ENCODE measurements around the gene CPE.

The CPE gene

GRCh38 chr4:165516281-165516833 is 137.5 kb downstream of the CPE start:
- no peak for DNase-seq

DNA sequence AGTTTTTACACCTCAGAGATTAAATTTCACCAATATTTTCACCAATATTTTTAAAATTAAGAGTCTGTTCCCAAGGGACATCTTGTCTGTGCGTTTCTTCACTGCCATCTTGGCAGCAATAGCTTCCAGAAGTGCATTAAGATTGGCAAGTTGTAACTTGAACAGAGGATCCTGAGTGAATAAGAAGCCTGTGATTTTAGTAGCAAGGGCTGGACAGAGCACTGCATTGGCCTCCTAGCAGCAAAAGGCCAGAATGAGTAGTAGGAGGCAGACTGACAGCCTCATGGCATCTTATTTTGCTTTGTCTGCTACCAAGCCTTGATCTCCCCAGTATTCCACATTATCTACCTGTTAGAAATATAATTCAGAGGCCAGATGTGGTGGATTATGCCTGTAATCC is 138.4 kb downstream of the CPE start:
- no peak for DNase-seq

GRCh38 chr4:165518024-165518616 is 139.3 kb downstream of the CPE start:
- no peak for DNase-seq

GRCh38 chr4:165518686-165519085 is 139.9 kb downstream of the CPE start:
- no peak for DNase-seq

DNA sequence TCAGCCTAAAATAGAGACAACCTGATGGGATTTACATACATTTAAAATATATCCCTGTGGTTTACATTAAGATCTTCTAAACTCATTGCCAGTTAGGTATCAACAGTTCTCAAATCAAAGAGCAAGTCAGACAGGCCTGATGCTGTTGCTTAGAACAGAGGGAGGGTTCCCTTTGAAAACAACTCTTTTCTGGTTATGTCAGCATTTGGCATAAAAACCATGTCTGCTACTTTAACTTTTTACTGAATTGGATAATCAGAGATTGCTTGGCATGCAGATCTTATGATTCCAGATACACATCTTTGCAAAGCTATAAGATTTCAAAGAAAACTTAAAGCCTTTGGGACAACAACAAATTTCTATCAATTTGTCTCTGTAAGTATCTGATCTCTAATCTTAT is 140.8 kb downstream of the CPE start:
- DNase-seq = no peak

- DNase-seq = no peak
Measured at GRCh38 chr4:165520086-165520485, 141.3 kb downstream of the CPE start.

DNA sequence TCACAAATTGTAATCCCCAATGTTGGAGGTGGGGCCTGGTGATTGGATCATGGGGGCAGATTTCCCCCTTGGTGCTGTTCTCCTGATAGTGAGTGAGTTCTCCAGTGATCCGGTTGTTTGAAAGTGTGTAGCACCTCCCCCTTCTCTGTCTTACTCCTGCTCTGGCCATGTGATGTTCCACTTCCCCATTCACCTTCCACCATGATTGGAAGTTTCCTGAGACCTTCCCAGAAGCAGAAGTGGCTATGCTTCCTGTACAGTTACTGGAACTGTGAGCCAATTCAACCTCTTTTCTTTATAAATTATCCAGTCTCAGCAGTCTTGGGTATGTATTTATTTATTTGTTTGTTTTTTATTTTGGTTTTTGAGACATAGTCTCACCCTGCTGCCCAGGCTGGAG is 143.2 kb downstream of the CPE start:
- no peak for DNase-seq

GRCh38 chr4:165524532-165525190 is 145.9 kb downstream of the CPE start:
- no peak for DNase-seq

GRCh38 chr4:165532976-165533375 is 154.2 kb downstream of the CPE start:
- no peak for DNase-seq

DNA sequence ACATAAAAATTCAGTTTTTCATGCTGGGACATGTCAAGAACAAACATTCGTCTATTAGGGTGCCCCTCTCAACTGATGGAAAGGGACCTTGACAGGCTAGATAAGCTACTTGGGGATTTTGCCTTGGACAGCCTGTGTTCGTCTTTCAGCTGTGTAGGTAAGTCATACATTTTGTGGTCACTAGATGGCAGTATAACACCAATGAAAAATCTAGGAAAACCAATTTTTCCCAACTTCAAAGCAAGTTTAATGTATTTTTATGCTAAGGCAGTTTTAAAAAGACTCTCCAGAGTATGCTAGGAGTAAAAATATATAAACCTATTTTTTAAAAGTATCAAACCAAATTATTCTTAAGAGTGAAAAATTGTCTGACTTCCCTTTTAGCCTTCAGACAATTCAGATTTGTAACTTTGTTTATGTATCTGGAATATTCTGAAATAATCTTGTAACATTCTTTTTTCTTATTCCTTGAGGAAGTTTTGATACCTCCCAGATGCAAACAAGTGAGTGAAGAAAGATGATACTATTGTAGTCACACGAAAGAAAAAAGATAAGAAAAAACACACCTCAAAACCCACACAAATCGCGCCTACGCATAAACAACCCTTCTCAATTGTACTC is 158.3 kb downstream of the CPE start:
- no peak for DNase-seq

DNA sequence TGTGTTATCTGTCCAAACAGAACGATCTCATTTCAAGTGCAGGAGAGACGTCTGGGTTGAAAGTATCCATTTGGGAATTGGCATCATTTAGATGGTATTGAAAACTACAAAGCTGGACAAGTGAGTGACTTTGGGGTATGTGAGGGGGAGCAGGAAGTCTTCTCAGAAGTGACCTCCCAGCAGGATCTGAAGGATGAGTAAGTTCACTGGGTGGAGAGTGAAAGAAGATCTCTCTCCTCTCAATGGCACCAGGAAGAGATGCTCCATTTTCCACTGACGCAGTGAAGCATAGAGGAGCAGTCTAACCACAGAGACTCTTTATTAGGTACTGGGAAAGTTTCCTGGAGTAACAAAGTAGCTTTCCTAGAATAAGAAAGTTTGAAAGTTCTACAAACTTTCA is 161.0 kb downstream of the CPE start:
- no peak for DNase-seq

DNA sequence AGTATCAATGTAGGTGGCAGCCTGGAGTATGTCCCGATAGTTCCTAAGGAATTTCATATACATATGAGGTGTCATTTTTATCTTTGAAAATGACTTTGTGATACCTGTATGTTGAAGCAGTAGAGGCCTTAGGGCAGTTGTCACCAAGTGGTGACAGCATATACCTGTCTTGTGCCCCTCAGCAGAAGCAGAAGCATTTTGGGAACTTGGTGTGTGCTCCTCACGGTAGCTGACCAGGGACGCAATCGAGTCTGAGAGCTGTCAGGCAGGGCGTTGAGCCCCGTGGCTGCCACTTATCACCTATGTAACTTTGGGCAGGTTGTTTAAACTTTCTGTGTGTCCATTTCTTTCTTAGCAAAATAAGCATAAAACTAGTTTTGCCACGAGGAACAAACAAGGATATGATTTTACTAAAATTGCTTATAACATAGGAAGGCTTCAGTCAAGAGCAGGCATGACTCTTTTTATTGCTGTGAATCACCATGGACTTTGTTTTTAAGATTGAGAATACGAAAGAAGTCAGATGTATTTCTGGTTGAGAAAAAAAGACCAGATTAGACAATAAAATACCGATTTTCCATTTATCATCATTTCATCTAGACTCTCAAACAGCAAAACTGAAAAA is 161.5 kb downstream of the CPE start:
- DNase-seq = no peak

- DNase-seq = no peak
Measured at GRCh38 chr4:165541851-165542459, 163.1 kb downstream of the CPE start.

DNA sequence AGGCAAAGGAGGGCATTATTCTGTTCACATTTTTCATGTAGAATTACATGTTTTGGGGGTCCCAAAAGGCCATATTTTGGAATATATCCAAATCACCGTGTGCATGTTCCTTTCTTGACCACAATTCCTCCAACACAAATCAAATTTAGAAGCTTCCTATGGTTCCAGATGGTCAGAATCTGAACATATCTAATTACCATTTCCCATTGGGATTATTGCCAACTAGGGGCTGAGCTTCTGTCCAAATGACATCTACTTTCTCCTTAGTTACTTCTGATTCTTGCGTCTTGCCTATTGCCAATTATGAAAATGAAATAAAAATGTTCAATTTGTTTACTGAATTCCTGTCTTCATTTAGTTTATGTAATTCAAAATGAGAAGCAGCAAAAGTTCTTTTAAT is 163.7 kb downstream of the CPE start:
- no peak for DNase-seq

All from cortex of kidney (tissue), 1 donor.